ENCODE results near the gene GPR89B.
"Not testable (repeated sequence)": the region's sequence is repeated elsewhere in the genome, so short reads cannot be mapped to it uniquely, and the experiment has no call there.

Gene GPR89B

GRCh38 chr1:148033147-148033546 is 104.9 kb downstream of the GPR89B start:
- not testable (repeated sequence) for DNase-seq (ENCODE audit: low read depth in 2 of 2)
- H3K4me3 ChIP-seq (replicated peaks in 1 of 2; ENCODE audit: low read depth in 2 of 2, low read length in 2 of 2), result peak overlapping the region in 1 of 2 donors; percentile 32

GRCh38 chr1:148037850-148038461 is 109.7 kb downstream of the GPR89B start:
- H3K4me3 ChIP-seq (replicated peaks in 1 of 2; ENCODE audit: low read depth in 2 of 2, low read length in 2 of 2), result peak overlapping the region; percentile 37 to 43
- not testable (repeated sequence) for DNase-seq (ENCODE audit: low read depth in 2 of 2)

DNA sequence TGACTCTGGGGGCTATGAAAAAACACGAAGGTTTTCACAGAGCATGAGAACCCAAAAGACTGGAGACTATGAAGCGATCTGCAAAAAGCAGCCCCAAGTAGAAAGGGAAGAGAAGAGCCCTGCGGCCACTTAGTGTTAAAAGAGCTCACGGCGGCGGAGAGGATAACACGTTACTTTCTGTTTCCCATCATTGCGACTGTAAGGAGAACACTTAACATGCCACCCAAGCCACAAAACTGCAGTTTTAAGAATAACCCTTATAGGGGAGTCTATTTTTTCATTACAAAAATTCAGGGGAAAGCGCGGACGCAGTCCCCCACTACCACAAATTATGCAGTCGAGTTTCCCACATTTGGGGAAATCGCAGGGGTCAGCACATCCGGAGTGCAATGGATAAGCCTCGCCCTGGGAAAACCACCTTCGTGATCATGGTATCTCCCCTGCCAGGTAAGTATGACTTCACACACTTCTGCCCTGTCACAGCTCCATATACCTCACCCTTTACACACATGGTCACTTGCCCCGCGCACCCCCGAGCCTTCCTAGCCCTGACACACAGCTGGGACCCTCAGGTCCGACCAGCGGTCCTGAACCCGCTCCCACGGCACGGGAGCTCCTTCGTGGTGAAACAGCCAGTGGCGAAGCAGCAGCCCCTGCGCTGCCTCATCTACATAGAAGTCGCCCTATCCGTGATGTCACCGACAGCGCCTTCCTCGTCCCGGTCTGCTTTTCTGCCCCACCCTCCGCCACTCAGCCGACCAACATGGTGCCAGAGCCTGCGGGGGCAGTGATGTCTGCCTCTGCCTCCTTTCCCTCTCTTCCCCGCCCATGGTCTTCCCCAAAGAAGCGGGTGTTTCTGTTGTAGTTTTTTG is 110.5 kb downstream of the GPR89B start:
- peak; percentile 93 to 97 for DNase-seq (ENCODE audit: low read depth in 2 of 2)
- H3K4me3 ChIP-seq (replicated peaks in 1 of 2; ENCODE audit: low read depth in 2 of 2, low read length in 2 of 2), result peak overlapping the region; percentile 37 to 43
